ENCODE data around the gene GNA12. TPM values are rescaled to one million over a fixed set of nuclear protein-coding genes. Genes with fewer than 3 reads are reported as not detected.
A peak's percentile ranks its signal among the peaks of the same experiment; 100 is the strongest.

GNA12 gene
- total RNA-seq, 1 experiment from 2014 or later, result 35.5 TPM

DNA sequence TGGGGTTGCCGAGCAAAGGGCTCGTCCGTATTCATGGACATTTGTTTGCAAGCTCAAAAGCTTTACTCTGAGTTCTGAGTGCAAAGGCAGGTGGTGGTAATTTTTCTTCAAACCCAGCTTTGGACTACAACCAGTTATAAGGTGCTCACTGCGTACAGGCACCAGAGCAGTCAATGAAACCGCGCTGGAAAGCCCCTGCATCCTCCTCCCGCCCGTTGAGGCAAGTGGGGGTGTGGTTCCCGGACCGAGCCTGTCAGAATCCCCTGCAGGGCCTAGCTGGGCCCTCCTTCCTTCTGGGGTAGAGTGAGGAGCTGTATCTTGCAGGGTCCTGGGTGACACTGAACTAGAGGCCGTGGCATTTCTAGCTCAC lies 133.8 kb downstream of the GNA12 start:
- H3K27me3 ChIP-seq (replicated peaks; ENCODE audit: insufficient read depth, low read depth, low read length, poor library complexity), result no peaks in the 10 kb centered on the region
- H3K4me3 ChIP-seq (ENCODE audit: low read depth, low read length, poor library complexity, severe bottlenecking), result no peak overlapping the region
- no peaks in the 10 kb centered on the region for H3K4me1 ChIP-seq (ENCODE audit: insufficient read depth, low read length, poor library complexity, severe bottlenecking)
- no peaks in the 10 kb centered on the region for H3K9me3 ChIP-seq (ENCODE audit: low read depth, low read length, poor library complexity, severe bottlenecking)
- H3K27ac ChIP-seq (ENCODE audit: low read depth, low read length, poor library complexity, severe bottlenecking), result no peak overlapping the region
- no peak for TF ChIP-seq CTCF (conservative IDR thresholded peaks at IDR 0.05; ENCODE audit: low read depth, low read length)
- no peak for TF ChIP-seq EZH2 (IDR thresholded peaks at IDR 0.05; ENCODE audit: borderline replicate concordance, low read depth, low read length, poor library complexity, severe bottlenecking)
- H3K36me3 ChIP-seq (ENCODE audit: insufficient read depth, low read length, poor library complexity, severe bottlenecking), result no peaks in the 10 kb centered on the region
- no peak for DNase-seq (ENCODE audit: low spot score)
- POLR2A ChIA-PET (ENCODE audit: low non-redundant PET), result no interaction called here
- CTCF ChIA-PET, result interaction anchor here (0.6 to 1.4 kb wide), 8 partner anchors 9 to 254 kb away, joined by 3 to 11 read pairs (median 4); partner anchors contain the start of gene BRAT1
- intact Hi-C loops (cut with micrococcal nuclease; ENCODE audit: unreplicated experiment), result loop anchor here (10.0 kb wide), 1 partner anchor 255 kb away; no protein-coding TSS in a partner anchor
- BruUV-seq (replicated peaks), result no TSS peak

DNA sequence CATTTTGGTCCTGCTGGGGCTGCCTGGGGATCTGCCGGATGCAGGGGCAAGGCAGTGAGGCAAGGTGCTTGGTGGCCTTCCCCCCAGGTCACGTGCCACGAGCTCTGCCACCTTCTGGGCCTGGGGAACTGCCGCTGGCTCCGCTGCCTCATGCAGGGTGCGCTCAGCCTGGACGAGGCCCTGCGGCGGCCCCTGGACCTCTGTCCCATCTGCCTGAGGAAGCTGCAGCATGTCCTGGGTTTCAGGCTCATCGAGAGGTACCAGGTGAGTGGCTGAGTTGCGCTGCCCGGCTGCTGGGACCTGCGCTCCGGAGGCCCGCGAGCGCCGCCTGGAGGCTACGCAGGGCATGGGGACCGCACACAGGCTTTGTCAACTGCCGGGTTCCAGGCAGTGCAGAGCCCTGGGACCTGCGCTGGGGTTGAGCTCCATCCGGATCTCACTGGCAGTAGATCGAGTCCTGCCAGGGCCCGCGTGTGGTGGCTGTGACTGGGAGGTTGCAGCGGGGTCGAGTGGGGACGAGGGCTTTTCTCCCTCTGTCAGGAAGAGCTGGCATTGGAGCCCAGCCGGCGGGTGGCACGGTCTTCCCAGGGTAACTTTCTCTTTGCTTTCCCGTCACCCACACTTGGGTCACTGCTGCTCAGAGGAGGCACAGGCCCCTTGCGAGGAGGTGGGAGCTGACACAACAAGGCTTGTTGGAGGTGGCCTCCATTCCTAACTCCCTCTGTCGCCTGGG lies 134.4 kb downstream of the GNA12 start:
- BruUV-seq (replicated peaks), result no TSS peak
- H3K27ac ChIP-seq (ENCODE audit: low read depth, low read length, poor library complexity, severe bottlenecking), result no peak overlapping the region
- ChIA-PET POLR2A (ENCODE audit: low non-redundant PET) (no interaction called here), CTCF (interaction anchor here (0.6 to 1.4 kb wide), 8 partner anchors 9 to 254 kb away, joined by 3 to 11 read pairs (median 4); partner anchors contain the start of gene BRAT1)
- no peak for TF ChIP-seq EZH2 (IDR thresholded peaks at IDR 0.05; ENCODE audit: borderline replicate concordance, low read depth, low read length, poor library complexity, severe bottlenecking)
- TF ChIP-seq CTCF (conservative IDR thresholded peaks at IDR 0.05; ENCODE audit: low read depth, low read length), result peak; percentile 97
- intact Hi-C loops (cut with micrococcal nuclease; ENCODE audit: unreplicated experiment), result loop anchor here (10.0 kb wide), 1 partner anchor 255 kb away; no protein-coding TSS in a partner anchor
- H3K4me1 ChIP-seq (ENCODE audit: insufficient read depth, low read length, poor library complexity, severe bottlenecking), result no peaks in the 10 kb centered on the region
- H3K4me3 ChIP-seq (ENCODE audit: low read depth, low read length, poor library complexity, severe bottlenecking), result peak overlapping the region; percentile 29
- no peaks in the 10 kb centered on the region for H3K9me3 ChIP-seq (ENCODE audit: low read depth, low read length, poor library complexity, severe bottlenecking)
- H3K36me3 ChIP-seq (ENCODE audit: insufficient read depth, low read length, poor library complexity, severe bottlenecking), result no peaks in the 10 kb centered on the region
- peak; percentile 67 for DNase-seq (ENCODE audit: low spot score)
- H3K27me3 ChIP-seq (replicated peaks; ENCODE audit: insufficient read depth, low read depth, low read length, poor library complexity), result no peaks in the 10 kb centered on the region

DNA sequence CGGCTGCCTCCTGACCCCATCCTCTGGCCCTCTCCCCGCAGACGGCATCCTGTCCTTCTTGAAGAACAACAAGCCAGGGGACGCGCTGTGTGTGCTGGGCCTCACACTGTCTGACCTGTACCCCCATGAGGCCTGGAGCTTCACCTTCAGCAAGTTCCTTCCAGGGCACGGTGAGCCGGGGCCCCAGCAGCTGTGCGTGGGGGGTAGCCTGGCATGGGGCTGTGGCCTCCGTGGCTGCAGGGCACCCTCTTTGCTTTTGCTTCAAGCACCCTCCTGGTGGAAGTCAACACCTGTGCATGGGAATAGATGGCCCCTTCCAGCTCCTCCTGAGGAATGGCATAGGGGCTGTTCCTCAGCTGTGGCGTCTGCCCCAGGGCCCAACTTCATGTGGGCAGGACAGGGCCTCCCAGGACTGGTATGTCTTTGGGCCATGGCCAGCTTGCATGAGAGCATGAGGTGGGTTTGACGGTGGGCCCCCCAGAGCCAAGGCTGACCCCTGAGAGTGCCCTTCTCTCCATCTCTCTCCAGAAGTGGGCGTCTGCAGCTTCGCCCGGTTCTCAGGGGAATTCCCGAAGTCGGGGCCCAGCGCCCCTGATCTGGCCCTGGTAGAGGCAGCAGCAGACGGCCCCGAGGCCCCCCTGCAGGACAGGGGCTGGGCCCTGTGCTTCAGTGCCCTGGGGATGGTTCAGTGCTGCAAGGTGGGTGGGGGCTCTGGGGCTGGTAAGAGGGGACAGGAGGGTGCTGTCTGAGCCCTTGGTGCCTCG lies 135.4 kb downstream of the GNA12 start:
- no peak overlapping the region for H3K27ac ChIP-seq (ENCODE audit: low read depth, low read length, poor library complexity, severe bottlenecking)
- H3K9me3 ChIP-seq (ENCODE audit: low read depth, low read length, poor library complexity, severe bottlenecking), result no peaks in the 10 kb centered on the region
- BruUV-seq (replicated peaks), result no TSS peak
- intact Hi-C loops (cut with micrococcal nuclease; ENCODE audit: unreplicated experiment), result no loop called here
- ChIA-PET CTCF (no interaction called here), POLR2A (ENCODE audit: low non-redundant PET) (no interaction called here)
- no peaks in the 10 kb centered on the region for H3K4me1 ChIP-seq (ENCODE audit: insufficient read depth, low read length, poor library complexity, severe bottlenecking)
- no peak overlapping the region for H3K4me3 ChIP-seq (ENCODE audit: low read depth, low read length, poor library complexity, severe bottlenecking)
- no peaks in the 10 kb centered on the region for H3K36me3 ChIP-seq (ENCODE audit: insufficient read depth, low read length, poor library complexity, severe bottlenecking)
- DNase-seq (ENCODE audit: low spot score), result no peak
- no peak for TF ChIP-seq CTCF (conservative IDR thresholded peaks at IDR 0.05; ENCODE audit: low read depth, low read length)
- no peak for TF ChIP-seq EZH2 (IDR thresholded peaks at IDR 0.05; ENCODE audit: borderline replicate concordance, low read depth, low read length, poor library complexity, severe bottlenecking)
- no peaks in the 10 kb centered on the region for H3K27me3 ChIP-seq (replicated peaks; ENCODE audit: insufficient read depth, low read depth, low read length, poor library complexity)

All from A673 (cell line).